GM19468 (cell line): ENCODE measurements around the gene TSPAN14.
A peak's percentile ranks its signal among the peaks of the same experiment; 100 is the strongest.

Source experiments
- ATAC-seq: cut with Tn5 transposase; IDR thresholded peaks from one replicate; pipeline ENCODE4 v1.9.1; 2021; ENCODE audit warnings: mild to moderate bottlenecking, moderate library complexity, moderate number of reproducible peaks; ENCODE audit not compliant: unreplicated experiment; ENCODE audit errors: extremely low read depth

Gene TSPAN14

DNA sequence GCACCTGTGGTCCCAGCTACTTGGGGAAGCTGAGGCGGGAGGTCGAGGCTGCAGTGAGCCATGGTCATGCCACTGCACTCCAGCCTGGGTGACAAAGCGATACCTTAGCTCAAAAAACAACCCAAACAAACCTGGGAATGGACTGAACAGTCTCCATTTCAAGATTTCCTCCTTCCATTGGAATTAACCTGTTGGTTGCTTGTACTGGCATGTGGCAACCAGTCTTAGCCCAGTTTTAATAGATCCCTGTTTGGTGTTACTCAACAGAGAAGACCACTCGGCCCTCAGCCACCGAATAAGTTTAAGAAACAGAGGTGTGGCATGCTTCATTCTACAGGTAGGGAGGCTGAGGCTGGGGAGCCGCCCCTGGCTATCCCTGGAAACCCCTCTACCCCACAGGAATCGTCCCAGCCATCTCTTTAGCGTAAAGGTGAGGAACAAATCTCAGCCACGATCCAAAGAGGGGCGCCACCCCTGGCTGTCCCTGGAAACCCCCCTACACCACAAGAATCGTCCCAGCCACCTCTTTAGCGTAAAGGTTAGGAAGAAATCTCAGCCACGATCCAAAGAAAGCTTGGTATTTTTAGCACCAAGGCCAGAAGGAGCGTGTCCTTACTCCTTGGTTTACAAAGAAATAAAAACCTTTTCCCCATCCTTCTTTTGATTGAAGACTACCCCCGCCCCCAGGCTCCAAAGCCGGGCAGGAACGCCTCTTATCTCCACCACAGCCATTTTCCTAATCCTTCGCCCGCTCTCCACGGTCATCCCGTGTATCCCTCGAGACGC, 861 bp upstream of the TSPAN14 start:
- no peak for ATAC-seq

DNA sequence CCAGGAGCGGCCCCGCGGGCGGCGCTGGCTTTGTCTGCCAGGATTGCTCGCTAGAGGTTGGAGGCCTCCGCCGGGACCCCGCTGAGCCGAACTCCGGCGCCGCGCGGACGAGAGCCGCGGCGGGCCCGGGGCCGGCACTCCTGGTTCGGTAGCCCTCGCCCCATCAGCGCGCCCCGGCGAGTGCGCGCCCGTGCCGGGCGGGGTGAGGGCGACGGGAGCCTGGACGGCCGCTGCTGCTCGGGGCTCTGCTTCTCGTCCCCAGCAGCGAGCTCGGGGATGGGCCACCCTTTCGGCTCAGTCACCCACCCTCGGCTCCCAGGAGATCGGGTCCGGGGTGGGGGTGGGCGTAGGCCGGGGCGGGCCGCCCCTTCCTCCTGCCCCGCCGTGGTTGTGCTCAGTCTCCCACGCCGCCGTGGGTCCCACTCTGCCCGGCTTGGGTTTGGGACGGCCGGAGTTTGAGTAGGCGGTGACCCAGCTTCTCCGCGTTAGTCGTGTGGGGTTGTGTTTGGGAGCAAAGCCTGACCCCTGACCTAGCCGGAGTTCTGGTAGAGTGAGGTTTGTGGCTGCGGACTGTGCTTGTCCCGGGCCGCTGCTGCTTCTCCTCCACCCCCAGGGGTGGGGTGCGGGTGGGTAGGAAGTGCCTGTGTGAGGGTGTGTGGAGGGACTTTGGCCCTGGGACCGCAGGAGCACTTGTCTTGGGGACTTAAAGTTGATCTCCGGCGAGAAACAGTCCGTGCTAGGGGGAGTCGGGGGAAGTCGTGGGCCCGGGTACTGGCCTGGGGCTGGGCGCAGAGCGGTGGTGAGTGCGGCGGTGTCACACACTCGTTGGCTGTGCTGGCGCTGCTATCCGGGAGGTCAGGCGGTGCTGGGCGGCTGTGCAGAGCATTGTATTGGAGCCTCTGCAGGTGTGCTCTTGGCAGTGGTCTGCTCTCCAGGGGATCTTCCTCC, 677 bp downstream of the TSPAN14 start:
- no peak for ATAC-seq

DNA sequence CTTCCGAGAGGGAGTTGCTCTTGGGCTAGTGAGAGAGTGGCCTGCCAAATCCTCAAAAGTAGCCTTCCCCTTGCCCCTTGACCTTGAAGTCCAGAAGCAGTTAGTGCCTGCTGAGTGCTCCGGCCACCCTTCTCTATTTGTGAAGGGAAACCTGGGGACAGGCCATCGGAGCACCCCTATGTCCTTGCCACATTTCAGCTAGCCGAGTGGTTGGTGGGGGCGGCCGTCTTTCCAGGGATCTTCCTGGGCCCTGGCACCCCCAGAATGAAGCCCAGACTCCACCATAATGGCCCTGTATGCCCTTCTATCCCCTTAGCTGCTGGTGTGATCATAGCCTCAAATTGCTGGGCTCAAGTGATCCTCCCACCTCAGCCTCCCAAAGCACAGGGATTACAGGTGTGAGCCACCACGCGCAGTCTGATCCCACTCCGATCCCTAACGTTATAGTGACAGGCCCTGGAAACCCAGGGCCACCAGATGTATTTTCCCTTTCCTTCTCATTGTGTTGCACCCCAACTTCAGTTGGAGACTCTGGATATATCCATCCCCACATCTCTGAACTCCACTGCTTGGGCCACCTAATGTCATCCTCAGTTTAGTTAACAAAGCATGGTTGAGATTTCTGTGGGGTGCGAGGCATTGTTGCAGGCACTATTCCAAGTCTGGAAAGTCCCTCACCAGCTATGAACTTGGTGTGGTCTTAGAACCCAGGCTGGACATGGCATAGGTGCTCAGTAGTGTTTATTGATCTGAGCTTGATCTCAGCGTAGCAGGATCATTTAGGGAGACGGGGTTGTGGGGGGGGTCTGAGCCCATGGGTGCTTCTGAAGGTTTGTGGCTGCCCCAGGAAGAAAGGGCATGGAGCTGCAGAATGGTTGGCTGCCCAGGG, 1.6 kb downstream of the TSPAN14 start:
- ATAC-seq: no peak

DNA sequence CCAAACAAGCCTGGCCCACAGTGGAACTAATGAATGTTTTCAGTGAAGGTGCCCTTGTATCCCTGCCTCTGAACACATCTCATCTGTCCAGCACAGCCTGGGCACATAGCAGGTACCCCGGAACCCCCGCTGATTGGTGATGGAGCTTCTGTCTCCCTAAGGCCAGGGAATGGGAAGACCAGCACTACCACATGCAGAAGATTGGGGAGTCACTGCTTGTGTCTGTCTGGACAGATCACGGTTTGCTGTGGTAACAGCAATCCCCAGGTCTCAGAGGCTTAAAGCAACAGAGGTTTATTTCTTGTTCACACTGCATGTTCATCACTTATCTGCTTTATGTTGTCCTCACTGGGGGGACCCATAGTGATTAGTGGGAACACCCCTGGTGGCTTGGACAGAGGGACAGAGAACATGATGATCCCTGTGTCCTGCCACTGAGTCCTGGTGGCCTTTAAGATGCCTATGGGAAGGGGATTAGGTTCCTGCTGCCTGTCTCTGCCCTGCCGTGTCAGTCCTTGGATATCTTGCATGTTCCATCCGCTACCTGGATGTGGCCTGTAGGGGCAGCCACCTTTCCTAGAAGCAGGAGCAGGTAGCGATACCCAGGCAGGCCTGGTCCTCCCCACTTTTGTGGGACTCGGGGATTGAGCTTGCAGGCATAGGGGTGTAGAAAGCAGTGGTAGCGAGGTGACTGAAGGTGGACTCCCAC, 3.6 kb downstream of the TSPAN14 start:
- ATAC-seq: no peak

DNA sequence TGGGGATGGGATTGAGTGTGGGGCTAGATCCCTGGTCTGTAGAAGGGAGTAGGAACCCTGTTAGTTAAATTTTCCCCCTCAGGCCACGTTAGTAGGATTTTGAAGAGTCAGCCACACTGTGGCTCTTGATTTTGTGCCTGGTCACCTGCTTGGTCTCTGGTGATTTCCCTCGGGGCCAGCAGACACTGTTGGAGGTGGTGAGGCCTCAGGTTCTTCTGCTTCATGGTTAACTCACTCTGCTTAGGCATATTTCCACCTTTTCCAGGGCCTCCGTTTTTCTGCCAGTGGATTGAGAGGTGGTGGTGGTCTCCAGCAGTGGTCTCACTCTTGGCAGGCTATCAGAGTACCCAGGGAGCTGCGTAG, 4.1 kb downstream of the TSPAN14 start:
- ATAC-seq: no peak

DNA sequence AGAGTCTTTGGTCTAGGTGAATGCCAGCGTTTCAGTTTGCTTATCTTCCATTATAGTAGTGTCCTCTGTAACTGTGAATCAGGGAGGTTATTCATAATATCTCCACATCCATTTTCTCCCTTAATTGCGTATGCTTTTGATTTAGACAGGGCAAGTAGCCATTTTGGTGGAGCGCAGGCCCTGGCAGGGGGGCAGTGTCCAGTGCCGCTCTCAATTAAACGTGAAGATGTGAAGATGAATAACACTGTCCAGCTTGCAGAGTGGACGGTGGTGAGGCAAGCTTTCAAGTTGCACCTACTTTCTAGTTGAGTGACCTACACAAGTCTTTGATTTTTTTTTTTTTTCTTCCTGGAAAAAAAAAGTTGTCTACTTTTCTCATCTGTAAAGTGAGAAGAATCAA, 4.5 kb downstream of the TSPAN14 start:
- no peak for ATAC-seq

DNA sequence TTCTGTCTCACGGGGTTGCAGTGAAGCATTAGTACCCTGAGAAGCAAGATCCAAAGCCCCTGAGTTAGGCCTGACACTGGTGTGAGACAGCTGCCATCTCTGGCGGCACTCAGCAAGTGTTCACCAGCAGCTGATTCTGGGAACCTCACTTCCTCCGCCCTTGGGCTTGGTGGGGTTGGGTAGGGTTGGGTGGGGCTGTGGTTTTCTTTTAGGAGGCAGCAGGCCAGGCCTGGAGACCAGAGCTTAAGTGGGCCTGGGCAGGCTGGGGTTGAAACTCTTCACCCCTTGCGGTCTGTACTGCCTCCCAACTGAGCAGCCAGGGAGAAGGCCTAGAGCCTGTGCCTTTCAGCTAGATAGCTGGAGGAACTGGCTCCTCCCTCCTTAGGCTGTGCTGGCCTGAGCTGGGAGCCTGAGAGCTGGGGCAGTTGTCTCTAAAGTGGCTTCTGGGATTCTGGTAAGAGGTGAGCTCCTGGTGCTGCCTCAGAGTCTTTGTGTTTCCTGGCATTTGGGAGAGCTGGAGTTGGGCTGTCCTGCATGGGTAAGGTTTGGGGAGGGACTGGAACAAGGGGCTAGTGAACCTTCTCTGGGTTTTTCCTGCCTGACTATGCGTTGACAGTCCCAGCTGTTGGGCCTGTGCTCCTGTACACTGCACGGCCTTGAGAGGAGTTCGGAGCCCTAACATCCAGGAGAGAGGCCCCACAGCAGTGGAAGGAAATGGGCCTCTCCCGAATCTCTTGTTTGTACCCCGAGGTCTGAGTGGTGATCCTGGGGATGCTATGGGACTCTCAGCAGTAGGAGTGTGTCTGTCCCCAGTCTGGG, 5.1 kb downstream of the TSPAN14 start:
- peak; percentile 16 for ATAC-seq

DNA sequence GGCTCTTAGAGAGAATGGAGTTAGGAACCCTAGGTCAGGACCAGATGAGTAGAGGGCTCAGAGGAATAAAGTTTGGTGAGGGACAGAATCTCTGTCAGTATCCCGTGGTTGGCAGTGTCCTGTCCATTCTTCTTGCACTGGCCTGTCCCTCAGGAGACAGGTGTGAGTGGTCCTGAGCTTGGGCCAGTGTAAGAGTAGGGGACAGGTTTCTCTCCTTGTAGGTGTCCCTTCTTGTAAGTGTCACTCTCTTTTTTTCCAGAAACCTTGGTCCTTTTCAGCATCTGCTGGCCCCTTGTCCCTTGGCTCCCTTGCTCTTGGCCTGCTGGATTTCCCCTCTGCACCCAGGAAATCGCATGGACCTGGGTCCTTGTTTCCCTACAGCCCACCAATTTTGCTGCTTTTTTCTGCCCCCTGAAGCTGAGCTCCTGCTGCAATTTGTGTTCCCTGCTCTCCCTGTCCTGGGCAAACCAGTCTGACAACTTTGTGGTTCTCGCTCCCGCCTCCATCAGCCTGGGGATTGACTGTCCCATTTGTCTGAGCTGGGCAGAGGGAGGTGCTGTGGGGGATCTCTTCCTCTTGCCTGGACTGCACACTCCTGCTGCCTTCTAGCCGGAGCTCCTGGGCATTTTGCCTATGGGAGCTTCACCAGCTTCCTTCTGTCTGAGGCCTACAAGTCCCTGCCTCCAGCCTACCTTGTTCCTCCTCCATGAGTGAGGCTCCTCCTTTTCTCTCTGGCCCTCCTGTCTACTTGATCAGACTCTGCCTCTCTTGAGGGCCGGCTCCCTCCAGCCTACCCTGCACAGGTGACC, 6.5 kb downstream of the TSPAN14 start:
- ATAC-seq: no peak

DNA sequence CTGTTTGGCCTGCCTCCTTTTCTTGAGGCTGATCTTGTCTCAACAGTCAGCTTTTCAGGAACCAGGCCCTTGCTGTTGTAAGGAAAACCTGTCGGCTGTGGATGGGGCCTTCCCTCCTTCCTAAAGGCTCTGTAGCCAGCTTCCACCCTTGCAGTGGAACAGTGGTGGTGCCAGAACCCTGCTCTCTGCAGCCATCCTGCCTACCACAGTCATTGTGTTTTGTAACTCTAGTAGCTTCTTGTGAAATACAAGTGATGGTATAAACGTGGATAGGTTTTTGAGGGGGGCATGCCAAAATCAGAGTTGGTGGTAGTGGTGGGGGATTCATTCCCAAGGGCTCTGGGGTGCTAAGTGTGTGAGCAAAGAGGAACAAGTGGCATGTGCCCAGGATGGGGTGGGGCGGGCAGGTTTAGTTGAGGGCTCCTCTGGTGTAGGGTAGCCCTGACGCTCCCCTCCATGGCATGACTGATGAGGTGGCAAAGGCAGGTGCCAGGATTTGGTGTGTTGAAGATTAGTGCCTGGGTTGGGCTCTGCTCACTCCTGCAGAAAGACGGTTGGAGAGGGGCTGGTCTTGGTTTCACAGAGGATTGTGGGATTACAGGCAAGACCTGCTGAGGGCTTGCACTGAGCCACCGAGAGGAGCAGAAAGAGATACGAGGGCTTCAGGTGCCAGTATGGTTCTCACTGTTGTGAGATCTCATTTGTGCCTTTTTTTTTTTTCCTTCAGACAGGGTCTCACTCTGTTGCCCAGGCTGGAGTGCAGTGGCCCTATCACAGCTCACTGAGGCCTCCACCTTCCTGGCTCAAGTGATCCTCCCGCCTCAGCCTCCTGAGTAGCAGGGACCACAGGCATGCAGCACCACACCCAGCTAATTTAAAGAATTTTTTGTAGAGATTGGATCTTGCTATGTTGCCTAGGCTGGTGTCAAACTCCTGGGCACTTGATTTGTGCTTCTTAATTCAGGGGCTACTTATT, 7.4 kb downstream of the TSPAN14 start:
- ATAC-seq: no peak

DNA sequence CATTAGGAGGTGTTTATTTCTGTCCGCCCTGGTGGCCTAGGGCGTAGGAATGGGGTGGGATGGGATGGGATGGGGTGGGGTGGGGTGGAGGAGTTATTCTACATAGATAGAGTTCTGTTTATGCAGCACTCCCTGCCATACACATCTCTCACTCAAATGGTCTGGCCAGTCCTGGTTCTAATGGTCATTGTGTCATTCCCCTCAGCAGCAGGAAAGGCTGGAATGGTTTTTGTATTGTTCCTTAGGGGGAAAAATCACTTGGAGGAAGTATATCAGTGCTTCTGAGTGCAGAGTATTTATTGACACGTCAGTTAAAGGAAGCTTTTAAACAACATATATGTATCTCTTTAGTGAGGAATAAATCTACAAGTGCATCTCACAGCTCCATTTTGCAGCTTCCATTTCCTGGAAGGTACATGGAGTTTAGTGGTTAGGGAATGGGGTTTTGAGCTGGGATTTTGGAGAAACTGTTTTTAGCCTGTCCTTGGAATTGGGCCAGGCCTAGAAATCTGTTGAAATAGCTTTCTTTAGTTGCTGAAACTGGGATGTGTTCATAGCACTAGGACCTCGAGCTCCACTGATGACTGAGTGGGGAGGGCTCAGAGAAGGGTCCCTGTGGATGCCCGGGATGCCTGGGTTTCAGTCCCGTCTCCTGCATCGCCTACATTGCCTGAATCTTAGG, 8.3 kb downstream of the TSPAN14 start:
- no peak for ATAC-seq

DNA sequence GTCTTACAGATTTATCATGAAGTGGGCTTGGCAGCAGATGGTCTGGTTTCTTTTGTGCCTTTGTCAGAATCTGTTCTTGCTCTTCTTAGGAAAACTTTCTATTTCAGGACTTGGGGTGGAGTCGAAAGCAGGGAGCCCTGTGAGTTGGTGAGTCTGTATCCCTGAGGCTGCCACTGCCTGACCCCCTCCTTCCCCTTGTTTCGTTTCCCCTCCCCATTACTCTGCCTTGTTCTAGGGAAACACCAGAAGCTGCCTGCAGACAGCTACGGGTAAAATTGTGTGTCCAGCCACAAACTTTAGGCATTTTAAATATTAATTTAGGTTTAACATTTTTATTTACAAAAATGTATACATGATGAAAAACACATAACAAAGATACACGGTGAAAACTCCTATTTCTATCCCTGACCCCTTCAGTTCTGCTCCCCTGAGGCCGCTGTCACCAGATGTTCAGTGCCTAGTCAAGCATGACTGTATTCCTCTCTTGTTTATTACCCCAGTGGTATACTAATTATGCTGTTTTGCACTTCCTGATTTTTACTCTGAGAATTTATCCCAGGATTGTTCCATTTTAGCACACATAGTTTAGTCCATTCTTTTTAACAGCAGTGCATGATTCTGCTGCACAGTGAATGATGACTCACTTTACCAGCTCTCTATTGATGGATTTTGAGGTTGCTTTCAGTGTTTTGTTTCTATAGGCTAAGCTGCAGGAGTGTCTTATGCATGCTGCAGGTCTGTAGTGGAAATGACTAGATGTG, 9.1 kb downstream of the TSPAN14 start:
- peak; percentile 31 for ATAC-seq

DNA sequence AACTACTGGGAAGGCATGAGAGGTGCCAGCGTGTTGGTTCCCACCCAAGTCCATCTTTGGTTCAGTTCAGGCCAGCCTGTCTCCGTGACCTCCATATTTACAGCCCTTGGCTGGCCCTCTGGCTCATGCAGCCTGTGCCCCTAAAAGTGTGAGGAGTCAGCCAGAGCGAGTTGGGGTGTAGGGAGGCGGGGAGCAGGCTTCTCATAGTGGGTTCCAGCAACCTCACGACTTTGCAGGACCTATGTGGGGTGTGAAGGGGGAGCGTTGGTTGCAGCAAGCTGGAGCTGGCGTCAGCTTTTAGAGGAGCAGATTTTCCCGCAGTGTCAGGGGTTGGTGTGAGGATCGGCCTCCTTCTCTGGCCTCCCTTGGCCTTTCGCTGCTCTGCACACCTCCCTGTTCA, 9.8 kb downstream of the TSPAN14 start:
- no peak for ATAC-seq

DNA sequence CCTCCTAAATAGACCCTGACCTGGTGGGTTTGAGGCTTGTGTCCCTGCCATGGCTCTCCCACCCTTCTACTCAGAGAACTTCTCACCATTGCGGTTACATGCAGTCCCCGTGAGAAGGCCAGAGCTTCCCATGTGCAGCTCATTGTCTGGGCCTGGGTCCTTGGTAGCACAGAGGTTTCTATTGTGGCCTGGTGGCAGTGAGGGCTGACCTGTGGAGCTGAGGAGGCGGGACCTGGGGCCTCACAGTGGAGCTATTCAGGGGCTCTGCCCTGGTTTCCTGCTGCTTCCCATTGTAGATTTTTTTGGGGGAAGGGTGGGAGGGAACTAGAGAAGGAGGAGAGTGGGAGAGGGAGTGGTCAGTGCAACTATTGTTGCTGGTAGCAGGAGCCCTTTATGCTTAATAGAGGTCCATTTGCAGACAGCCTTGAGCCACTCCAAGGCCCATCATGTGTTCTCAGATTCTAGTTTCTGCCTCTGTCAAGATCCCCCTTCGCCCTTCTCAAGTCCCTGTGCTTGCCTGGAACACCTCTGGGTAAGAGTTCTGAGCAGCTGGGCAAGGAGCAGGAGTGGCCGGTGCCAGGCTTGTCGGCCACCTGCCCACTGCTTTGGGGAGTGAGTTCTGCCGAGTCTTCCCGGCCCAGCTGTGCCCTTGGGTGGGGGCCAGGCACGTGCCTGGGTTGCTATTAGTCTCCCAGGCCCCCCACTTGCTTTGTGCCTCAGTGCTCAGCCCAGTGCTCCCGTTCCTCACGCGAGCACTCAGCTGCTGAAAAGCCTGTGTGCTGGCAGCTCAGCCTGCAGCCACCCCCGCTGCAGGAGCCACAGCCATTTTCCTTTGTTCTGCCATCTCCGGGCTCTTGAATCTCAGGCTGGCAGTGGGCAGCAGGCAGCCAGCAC, 10.7 kb downstream of the TSPAN14 start:
- no peak for ATAC-seq

DNA sequence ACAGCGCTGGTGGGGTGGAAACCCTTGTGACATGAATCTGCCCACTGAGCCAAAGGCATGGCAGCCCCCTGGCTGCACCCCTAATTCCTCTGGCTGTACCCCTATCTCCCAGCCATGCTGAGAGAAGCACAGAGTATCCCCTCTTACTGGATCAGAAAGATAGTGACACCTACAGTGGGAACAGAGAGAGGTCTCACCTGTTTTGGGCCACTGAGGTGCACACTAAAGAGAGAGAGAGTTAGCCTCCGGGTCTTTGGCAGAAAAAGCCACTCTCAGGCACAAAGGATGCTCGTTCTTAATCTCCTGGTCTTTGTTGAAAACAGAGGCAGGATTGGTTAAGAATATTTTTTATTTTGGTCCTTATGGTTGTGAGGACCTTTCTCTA, 11.3 kb downstream of the TSPAN14 start:
- no peak for ATAC-seq
